Liver (tissue), 3 donors: ENCODE results near the gene F11.

ENCODE experiments used
- EGR1 ChIP-seq, 2 donors: IDR thresholded peaks; 2 replicates each; pipeline ENCODE4 v1.6.1; 2016 to 2018; ENCODE audit warnings: antibody characterized with exemption in 2 of 2, low read depth in 2 of 2
- FOXA1 ChIP-seq: IDR thresholded peaks from 2 replicates; pipeline ENCODE4 v1.6.1; 2016; ENCODE audit warnings: antibody characterized with exemption
- FOXA2 ChIP-seq: IDR thresholded peaks from 2 replicates; pipeline ENCODE4 v1.6.1; 2016; ENCODE audit warnings: antibody characterized with exemption
- JUND ChIP-seq, 2 donors: IDR thresholded peaks; 2 replicates each; pipeline ENCODE4 v1.6.1; 2016; ENCODE audit warnings: antibody characterized with exemption in 2 of 2
- NR2F2 ChIP-seq: IDR thresholded peaks from 2 replicates; pipeline ENCODE4 v1.6.1; 2016; ENCODE audit warnings: antibody characterized with exemption
- RAD21 ChIP-seq, 2 donors: IDR thresholded peaks; 2 replicates each; pipeline ENCODE4 v1.6.1; 2016; ENCODE audit warnings: antibody characterized with exemption in 2 of 2, mild to moderate bottlenecking in 2 of 2
- SP1 ChIP-seq: IDR thresholded peaks from 2 replicates; pipeline ENCODE4 v1.6.1; 2018; ENCODE audit warnings: antibody characterized with exemption, mild to moderate bottlenecking
- TF ChIP-seq, protein P1 (sequence below): fragments of 150-350 bp; IDR thresholded peaks from 2 replicates; pipeline ENCODE4 v1.5.1; 2017; ENCODE audit warnings: improper control_type of control experiment, low read depth, low read length; ENCODE audit not compliant: missing input control
- donor health status: healthy.
- donor health status: healthy.

GRCh38 chr4:186264660-186265059, 1.3 kb upstream of the F11 start:
- TF ChIP-seq SP1, result no peak
- TF ChIP-seq JUND (IDR thresholded peaks at IDR 0.05), result no peak
- TF ChIP-seq FOXA2, result no peak
- TF ChIP-seq, protein P1, sequence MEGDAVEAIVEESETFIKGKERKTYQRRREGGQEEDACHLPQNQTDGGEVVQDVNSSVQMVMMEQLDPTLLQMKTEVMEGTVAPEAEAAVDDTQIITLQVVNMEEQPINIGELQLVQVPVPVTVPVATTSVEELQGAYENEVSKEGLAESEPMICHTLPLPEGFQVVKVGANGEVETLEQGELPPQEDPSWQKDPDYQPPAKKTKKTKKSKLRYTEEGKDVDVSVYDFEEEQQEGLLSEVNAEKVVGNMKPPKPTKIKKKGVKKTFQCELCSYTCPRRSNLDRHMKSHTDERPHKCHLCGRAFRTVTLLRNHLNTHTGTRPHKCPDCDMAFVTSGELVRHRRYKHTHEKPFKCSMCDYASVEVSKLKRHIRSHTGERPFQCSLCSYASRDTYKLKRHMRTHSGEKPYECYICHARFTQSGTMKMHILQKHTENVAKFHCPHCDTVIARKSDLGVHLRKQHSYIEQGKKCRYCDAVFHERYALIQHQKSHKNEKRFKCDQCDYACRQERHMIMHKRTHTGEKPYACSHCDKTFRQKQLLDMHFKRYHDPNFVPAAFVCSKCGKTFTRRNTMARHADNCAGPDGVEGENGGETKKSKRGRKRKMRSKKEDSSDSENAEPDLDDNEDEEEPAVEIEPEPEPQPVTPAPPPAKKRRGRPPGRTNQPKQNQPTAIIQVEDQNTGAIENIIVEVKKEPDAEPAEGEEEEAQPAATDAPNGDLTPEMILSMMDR, result no peak
- TF ChIP-seq FOXA1, result no peak
- TF ChIP-seq NR2F2, result no peak
- TF ChIP-seq EGR1 (IDR thresholded peaks at IDR 0.05; ENCODE audit: low read depth in 2 of 2), result no peak
- no peak for TF ChIP-seq RAD21 (IDR thresholded peaks at IDR 0.05)
